Dermis lymphatic vessel endothelial cell (primary cell): ENCODE results near the gene HEXB. TPM values are rescaled to one million over a fixed set of nuclear protein-coding genes. Genes with fewer than 3 reads are reported as not detected.

Experiments used
- total RNA-seq: library from RNA; depleted of rRNA; stranded (reverse); fragments of >200 nt; gene quantifications from 2 replicates; pipeline ENCODE4 v1.2.1, GENCODE V29; 2014

The HEXB gene
- 111 and 145 TPM in 2 replicates for total RNA-seq

DNA sequence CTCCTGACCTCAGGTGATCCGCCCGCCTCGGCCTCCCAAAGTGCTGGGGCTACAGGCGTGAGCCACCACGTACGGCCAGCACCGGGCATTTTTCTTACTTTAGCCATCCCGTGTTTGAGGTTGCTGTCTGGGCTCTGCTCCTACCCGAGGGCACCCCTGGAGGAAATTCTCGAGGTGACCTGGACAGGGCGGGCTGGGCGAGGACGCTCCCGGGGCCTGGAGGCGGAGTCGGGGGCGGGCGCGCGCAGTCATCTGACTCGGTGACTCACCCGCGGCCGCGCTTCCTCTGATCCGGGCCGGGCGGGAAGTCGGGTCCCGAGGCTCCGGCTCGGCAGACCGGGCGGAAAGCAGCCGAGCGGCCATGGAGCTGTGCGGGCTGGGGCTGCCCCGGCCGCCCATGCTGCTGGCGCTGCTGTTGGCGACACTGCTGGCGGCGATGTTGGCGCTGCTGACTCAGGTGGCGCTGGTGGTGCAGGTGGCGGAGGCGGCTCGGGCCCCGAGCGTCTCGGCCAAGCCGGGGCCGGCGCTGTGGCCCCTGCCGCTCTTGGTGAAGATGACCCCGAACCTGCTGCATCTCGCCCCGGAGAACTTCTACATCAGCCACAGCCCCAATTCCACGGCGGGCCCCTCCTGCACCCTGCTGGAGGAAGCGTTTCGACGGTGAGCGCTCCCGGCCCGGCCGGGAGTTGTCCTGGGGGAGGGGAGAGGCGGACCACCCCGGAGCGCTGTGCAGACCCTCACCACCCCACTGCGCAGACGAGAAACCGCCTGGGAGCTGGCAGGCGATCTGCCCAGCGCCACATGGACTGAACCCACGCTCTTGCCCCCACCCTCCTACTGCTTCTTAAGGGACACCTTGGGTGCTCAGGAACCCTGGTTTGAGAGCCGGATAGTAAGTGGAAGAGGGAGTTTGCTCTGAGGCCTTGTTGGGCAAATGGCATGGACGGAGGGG lies at the start of gene HEXB:
Gene HEXB (plus strand): TSS at position 334 of the 952 bp plus-strand sequence. CDS start 28 bp downstream, at position 362.

DNA sequence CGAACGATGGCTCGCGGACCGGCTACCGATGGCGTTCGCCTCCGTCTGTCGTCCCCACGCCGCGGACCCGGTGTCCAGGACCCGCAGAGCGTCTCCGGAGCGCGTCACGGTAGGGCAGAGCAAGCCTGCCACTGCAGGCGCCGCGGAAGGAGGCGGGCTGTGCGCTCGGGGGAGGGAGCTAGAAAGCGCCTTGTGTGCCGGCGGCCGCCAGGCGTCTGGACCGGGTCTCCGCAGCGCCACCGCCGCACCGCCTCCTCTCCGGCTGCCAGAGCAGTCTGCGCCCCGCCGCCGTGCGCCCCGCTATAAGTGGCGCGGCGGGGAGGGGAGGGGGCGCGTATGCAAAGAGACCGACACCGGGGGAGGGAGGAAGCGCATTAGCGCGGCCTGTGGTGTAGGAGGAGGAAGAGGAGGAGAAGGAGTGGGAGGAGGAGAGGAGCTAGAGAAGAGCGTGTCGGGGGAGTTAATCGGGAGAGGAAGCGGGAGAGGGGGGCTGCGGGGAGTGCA lies 44.5 kb upstream of the HEXB start, which contains the start of gene ENC1:
Gene ENC1 (minus strand): TSS at position 279 of the 504 bp plus-strand sequence. CDS start 4,243 bp downstream, outside the sequence.

GRCh38 chr5:74766849-74767578 lies 82.0 kb downstream of the HEXB start, which contains the start of the genes GFM2 and NSA2:
Gene GFM2 (minus strand): TSS chr5:74767117. CDS start chr5:74763742, 3,375 bp downstream.
Gene NSA2 (plus strand): TSS chr5:74767249. CDS start chr5:74767361, 112 bp downstream.

Other genes starting within 250 kb of the HEXB start
- gene ENC1, start 44.5 kb upstream of the HEXB start, total RNA-seq, result 21.9 and 33.7 TPM in 2 replicates
- 24.1 and 33.3 TPM in 2 replicates for gene GFM2, start 81.9 kb downstream of the HEXB start, total RNA-seq
- 56.8 and 103 TPM in 2 replicates for gene NSA2, start 82.0 kb downstream of the HEXB start, total RNA-seq
- gene FAM169A, start 181.2 kb downstream of the HEXB start, total RNA-seq, result 2.8 and 4.1 TPM in 2 replicates